ENCODE results near the gene ZNF385D. TPM values are rescaled to one million over a fixed set of nuclear protein-coding genes. Genes with fewer than 3 reads are reported as not detected.

Gene ZNF385D
- total RNA-seq, 1 experiment from 2014 or later = 9.6 TPM

- ChIA-PET CTCF (no interaction called here), POLR2A (no interaction called here)
- DNase-seq (ENCODE audit: low spot score) (no peak), ATAC-seq (no peak)
- no peaks in the 10 kb centered on the region; the same call in none of the 2 replicates for H3K9me3 Mint-ChIP-seq
- H3K27ac Mint-ChIP-seq = no peak overlapping the region
- no peak for TF ChIP-seq E2F1 (CRISPR knock-in tag; IDR thresholded peaks at IDR 0.05)
- TF ChIP-seq ZBTB21 (CRISPR knock-in tag; IDR thresholded peaks at IDR 0.05; ENCODE audit: borderline replicate concordance) = no peak
- no peak for TF ChIP-seq NR3C1 (CRISPR knock-in tag; conservative IDR thresholded peaks at IDR 0.05; ENCODE audit: low read depth)
- TF ChIP-seq ZNF232 (CRISPR knock-in tag; IDR thresholded peaks at IDR 0.05) = no peak
- no peak for TF ChIP-seq TP53 (CRISPR knock-in tag; IDR thresholded peaks at IDR 0.05)
- TF ChIP-seq HMGA2 (CRISPR knock-in tag; IDR thresholded peaks at IDR 0.05) = no peak
- no peak for TF ChIP-seq NFATC4 (CRISPR knock-in tag; IDR thresholded peaks at IDR 0.05)
- no peak for TF ChIP-seq NFYB (CRISPR knock-in tag; conservative IDR thresholded peaks at IDR 0.05; ENCODE audit: low read depth)
- no peak for TF ChIP-seq ATF2 (CRISPR knock-in tag; IDR thresholded peaks at IDR 0.05; ENCODE audit: borderline replicate concordance, low read depth)
- no peak for TF ChIP-seq EMX1 (CRISPR knock-in tag; IDR thresholded peaks at IDR 0.05)
- no peak for TF ChIP-seq CDX4 (CRISPR knock-in tag; IDR thresholded peaks at IDR 0.05; ENCODE audit: borderline replicate concordance)
- no peak for TF ChIP-seq PRDM15 (CRISPR knock-in tag; IDR thresholded peaks at IDR 0.05)
- no peak for TF ChIP-seq ZNF532 (CRISPR knock-in tag; IDR thresholded peaks at IDR 0.05; ENCODE audit: borderline replicate concordance)
- no peak for TF ChIP-seq IRF2 (CRISPR knock-in tag; IDR thresholded peaks at IDR 0.05; ENCODE audit: borderline replicate concordance, low read depth)
- no peak for TF ChIP-seq TEAD1 (CRISPR knock-in tag; IDR thresholded peaks at IDR 0.05)
- TF ChIP-seq RELA (CRISPR knock-in tag; IDR thresholded peaks at IDR 0.05; ENCODE audit: borderline replicate concordance) = no peak
- no peak for TF ChIP-seq ZNF396 (CRISPR knock-in tag; IDR thresholded peaks at IDR 0.05; ENCODE audit: borderline replicate concordance)
- no peaks in the 10 kb centered on the region for H3K36me3 Mint-ChIP-seq
- H3K4me3 Mint-ChIP-seq = no peak overlapping the region
- H3K27me3 Mint-ChIP-seq (ENCODE audit: low read depth) = no peaks in the 10 kb centered on the region
- H3K4me1 Mint-ChIP-seq = peaks cover 25% of the 10 kb centered on the region
These were observed 103.0 kb downstream of the ZNF385D start for GRCh38 chr3:21647961-21648360.
